ENCODE measurements around the gene GNLY.

- TF ChIP-seq POLR2AphosphoS5 (IDR thresholded peaks at IDR 0.05; ENCODE audit: low read depth, low read length): no peak
- TF ChIP-seq SIN3A (IDR thresholded peaks at IDR 0.05; ENCODE audit: borderline replicate concordance, insufficient read depth, low read length): no peak
- no peak for TF ChIP-seq TAF1 (IDR thresholded peaks at IDR 0.05; ENCODE audit: borderline replicate concordance, insufficient read depth, low read length)
- TF ChIP-seq FOXP2 (optimal IDR thresholded peaks at IDR 0.05; ENCODE audit: borderline replicate concordance, extremely low read depth, extremely low read length, insufficient read depth): no peak
- no peak for TF ChIP-seq REST (IDR thresholded peaks at IDR 0.05; ENCODE audit: insufficient read depth in 1 of 2, low read depth in 2 of 2, low read length in 2 of 2)
Measured at GRCh38 chr2:85725451-85725850, 31.3 kb downstream of the GNLY start.
